Amniotic stem cell (primary cell): ENCODE measurements around the gene IL13.

Source experiments
- DNase-seq: peaks from one replicate; lab custom pipeline; 2025; lab: John Stamatoyannopoulos, UW

Gene IL13

DNA sequence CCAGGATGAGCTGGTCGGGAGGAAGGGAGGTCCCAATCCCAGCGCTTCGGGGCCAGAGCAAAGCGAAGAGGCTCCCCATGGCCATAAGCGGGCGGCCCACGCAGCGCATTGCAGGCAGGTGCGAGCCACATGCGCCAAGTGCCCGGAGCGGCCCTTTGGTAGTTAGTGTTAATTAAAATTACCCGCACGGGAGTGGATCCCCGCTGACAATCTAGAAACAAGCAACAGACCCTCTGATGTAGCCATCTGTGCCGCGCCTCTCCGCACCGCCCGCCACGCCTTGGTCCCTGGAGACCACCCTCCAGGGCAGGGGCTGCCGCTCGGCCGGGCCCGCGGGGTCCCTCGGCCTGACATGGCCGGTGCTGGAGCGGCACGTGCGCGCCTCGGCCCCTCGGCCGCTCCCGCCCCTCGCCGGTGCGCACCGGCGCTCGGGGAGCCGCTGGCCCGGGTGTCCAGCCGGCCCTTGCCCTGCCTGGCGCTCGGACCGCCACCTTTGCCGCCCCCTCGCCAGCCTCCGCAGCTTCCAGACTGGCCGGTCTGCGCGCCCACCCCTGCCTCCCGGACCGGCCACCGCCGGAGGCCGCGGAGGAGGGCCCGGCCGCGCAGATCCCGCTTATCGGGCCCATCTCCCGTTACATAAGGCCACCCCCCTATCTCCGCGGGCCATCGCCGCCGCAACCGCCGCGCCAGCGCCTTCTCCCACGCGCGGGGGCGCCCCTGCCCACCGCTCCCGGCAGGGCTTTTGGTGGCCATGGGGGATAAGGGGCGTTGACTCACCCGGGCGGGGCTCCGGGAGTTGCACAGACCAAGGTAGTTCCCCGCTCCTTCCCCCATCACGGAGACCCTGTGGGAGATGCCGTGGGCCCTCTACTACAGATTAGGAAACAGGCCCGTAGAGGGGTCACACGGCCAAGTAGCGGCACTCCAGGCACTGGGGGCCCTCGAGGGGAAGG is 1.9 kb upstream of the IL13 start:
- no peak for DNase-seq

DNA sequence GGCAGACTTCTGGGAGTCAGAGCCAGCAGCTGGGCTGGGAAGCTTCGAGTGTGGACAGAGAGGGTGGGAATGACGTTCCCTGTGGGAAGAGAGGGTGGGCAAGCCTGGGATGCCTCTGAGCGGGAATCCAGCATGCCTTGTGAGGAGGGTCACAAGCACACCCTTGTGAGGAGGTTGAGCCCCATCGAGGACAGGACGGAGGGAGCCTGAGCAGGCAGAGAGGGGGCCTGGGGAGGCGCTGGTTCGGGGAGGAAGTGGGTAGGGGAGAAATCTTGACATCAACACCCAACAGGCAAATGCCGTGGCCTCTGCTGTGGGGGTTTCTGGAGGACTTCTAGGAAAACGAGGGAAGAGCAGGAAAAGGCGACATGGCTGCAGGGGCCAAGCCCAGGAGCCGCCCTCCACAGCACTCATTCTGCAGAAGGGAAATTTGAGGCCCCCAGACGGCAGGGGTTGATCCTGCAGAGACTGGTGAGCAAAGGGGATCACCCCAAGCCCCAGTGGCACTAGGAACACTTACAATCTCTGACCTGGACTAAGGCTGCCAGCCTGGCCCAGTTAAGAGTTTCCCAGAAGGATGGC is 1.1 kb upstream of the IL13 start:
- DNase-seq: no peak

DNA sequence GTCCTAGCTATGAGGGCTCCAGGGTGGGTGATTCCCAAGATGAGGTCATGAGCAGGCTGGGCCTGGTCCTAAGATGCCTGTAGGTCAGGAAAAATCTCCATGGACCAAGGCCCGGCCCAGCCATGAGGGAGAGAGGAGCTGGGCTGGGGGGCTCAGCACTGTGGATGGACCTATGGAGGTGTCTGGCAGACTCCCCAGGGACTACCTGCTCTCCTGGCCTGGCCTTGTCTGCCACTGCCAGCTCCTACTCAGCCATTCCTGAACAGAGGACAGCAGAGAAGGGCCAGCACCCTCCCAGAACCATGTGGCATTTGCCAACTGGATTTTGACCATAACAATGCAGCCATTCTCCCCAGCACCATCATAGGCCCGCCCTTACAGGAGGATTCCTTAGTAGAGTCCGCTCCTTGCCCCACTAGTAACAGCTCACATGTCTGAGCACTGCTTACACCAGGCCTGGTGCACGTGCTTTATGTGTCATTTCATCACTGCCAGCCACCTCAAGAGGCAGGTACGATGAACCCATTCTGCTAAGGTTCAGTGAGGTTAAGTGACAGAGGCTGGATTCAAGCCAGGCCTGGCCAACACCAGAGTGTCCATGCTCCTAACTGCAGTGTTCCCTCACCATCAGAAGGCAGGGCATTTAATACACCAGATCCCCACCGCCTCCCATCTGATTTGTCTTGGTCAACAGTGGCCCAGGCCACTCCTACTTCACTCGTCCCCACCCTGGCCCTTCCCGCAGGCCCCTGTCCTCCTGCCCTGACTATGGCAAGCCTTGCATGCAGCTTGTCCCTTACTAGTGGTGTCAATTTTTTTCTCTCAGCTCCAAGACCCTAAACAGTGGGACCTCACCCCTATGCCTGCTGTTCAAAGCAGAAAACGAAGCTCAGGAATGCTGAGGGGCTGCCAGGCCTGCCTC is 669 bp downstream of the IL13 start:
- DNase-seq: no peak

DNA sequence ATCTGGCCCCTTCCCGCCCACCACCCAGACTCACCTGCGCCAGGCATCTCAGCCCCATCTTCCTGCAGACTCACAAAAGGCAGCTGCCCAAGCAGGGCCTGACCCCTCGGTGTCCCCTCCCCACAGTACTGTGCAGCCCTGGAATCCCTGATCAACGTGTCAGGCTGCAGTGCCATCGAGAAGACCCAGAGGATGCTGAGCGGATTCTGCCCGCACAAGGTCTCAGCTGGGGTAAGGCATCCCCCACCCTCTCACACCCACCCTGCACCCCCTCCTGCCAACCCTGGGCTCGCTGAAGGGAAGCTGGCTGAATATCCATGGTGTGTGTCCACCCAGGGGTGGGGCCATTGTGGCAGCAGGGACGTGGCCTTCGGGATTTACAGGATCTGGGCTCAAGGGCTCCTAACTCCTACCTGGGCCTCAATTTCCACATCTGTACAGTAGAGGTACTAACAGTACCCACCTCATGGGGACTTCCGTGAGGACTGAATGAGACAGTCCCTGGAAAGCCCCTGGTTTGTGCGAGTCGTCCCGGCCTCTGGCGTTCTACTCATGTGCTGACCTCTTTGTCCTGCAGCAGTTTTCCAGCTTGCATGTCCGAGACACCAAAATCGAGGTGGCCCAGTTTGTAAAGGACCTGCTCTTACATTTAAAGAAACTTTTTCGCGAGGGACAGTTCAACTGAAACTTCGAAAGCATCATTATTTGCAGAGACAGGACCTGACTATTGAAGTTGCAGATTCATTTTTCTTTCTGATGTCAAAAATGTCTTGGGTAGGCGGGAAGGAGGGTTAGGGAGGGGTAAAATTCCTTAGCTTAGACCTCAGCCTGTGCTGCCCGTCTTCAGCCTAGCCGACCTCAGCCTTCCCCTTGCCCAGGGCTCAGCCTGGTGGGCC is 1.9 kb downstream of the IL13 start:
- DNase-seq: no peak

DNA sequence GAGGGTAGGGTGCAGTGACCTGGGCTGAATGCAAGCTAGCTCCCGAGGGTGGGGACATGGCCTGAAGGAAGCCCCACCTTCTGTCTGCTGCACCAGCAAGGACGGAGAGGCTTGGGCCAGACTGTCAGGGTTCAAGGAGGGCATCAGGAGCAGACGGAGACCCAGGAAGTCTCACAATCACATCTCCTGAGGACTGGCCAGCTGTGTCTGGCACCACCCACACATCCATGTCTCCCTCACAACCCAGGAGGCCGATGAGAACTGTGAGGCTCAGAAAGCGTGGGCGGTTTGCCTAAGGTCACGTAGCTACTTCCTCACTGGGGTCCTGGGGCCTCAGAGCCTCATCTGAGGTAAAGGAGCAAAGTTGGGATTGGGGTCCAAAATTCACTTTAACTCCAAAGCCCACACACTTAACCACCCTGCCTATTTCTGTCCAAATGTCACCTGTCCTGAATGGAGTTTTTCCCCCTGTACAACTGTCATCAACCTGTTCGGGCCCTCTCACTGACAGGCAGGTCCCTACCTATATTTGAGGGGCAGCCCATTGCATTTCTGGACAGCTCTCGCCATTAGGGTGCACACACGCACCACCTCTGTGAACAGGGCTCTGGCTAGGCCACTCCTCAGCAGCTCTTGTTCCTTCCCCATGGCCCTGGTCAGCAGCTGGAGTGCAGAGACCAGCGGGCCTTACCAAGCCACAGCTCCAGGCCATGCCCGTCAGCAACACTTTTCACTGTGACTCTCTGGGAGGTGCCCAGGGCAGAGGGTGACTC is 3.4 kb downstream of the IL13 start:
- DNase-seq: no peak

DNA sequence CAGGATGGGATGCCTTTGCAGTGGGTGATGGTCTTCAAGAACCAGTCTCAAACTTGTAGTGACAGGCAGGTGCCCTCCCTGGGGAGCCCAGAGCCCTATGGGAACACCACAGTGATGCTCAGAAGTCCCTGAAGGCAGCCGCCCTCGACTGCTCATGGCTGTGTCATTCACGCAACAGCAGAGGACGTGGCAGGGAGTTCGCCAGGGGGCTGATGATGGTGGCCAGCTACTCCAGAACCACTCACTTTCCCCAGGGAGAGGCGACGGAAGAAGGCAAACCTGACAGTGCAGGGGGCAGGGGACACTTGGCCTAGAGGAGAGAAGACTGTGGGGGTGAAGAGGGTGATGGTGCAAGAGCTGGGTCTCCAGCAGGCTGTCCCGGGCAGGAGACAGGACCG is 4.0 kb downstream of the IL13 start:
- DNase-seq: no peak

DNA sequence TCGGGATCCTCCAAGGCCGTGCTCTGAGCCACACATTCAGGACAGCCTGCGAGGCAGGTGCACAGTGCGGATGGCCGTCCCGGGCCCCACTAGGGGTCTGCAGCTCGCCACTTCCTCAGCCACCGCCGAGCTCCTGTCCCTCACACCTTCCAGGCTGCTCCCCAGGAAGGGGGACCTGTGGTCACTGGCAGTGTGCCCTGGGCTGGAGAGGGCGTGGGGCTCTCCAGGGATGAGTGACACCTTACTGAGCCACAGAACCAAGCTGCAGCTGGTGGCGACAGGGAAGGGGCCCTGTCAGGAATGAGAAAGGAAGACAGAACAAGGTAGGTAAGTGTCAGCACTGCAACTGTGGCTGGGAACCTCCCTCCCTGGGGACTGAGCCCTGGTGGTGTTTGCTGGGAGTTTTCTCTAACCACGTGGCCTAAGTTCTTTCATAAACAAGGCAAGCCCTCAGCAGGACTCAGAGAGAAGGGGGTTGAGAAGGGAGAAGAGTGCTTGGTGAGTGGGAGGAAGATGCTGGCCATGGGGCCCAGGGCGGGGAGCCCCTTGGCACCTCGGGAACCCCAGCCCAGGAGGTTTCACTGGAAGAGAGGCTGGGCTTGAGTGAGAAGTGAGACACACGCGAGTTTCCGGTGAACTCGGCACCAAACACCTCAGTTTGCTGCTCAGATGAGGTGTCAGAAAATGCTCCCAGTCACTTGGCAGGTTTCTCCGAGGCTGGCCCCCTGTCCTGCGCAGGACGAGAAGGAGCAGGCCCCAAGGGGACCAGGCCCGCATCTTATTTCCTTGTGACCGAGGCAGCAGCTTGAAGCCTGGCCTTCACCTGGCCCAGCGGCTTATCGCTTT is 5.2 kb downstream of the IL13 start:
- no peak for DNase-seq

DNA sequence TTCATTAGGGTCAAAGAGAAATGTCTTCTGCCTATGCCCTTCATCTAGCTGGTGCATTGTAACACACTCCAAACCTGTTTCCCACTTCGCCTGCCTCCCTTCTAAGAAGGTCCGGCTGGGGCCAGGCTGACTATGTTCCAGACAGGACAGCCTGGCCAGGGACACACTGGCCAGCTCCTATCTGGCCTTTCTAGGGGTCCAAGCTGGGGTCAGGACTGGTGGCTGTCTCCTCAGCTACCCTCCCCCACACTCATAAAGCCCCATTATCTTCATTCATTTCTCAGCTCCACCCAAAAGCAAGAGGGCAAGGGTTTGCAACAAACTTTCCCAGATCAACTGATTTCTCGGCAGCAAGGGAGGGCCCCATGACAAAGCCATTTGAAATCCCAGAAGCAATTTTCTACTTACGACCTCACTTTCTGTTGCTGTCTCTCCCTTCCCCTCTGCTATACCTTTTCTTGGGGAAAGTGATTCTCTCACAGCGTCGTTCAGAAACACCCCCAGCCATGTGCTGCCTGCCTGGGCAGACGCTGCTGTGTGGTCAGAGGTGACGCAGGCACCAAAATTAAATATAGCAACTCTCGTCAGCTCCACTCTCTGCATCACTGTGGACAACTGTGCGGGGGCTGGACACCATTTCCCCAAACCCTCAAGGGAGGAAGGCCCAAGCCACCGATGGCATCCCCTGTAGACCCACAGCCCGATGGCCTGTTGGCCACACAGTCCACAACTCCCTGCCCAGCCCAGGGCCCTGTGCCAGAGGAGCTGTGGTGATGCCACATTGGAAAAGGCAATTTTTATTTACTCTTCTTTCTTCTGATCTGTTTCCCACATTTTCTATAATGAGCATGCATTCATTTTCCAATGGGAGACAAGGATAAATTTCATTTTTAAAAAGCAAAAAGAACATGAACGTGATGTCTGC is 6.1 kb downstream of the IL13 start:
- DNase-seq: no peak

DNA sequence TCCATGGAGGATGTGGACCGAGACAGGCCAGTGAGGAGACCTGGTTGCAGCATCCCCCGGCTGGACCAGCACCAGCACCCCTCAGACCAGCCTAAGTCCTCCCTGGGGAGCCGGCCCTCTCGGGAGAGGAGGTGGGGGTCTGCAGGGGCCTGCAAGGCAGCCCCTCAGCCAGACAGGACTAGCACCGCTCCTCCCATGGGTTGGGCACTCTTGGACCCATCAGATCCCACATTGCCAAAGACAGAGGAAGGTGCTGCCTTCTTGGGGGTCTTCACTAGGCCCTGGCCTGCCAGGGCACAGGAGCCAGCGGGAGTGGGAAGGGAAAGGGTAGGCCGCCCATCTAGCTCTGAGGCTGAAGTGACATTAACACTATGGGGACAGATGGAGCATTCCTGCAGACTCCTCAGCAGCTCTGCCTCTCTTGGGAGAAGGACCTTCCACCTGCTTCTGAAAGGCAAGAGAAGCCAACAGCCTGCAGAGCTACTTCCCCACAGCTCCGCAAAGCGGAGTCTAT is 6.8 kb downstream of the IL13 start:
- DNase-seq: no peak

DNA sequence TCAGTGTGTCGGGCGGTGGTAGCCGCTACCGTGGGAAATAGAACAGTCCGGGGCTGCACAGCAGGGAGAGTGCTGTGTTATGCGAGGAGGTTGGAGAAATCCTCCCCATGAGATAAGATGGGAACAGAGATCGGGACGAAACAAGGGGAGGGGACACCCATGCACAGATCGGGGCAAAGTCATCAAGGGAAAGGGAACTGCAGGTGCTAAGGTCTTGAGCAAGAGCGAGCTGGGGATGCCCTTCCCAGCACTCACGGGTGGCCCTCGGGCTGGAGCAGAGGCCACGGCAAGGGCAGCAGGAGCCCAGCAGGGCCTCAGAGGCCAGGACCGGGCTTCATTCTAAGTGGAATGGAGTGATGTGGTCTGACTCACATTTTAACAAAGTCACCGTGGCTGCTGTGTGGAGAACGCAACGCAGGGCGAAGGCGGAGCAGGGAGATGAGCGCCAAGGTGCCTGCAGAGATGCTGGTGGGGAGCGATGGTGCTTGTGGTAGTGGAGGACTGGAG is 7.7 kb downstream of the IL13 start:
- no peak for DNase-seq

DNA sequence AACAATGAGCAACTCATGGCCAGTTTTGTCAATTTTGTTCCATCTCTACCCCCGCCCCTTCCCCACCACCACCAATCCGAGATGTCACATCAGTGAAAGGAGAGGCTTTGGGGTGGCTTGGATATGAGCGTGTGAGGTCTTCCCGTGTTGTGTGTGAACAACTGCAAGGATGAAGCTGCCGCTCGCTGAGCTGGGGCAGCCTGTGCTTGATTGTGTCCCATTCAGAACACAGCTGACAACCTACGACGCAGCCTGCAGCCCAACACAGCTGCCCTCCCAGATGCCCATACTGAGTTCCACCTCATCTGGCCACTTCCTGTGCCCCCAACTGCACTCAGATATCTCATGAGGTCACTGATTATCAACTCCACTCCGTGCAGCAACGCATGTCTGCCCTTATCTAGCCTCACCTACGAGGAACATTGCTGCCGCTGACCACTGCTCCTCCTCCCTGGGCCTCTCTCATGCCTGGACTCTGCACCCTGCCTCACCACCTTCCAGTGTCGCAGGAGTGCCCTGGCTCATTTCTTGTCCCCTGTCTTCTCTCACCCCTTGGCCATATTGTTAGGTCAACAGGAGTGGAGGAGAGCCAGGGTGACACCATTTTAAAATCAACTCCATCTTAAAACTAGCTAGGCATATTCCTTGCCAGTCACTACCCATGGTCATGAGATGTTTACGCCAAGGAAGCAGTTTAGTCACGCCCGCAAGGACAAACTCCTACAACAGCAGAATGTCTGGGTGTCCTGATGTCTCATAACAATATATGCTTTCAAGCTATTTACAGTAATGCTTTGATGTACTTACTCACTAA is 8.5 kb downstream of the IL13 start:
- DNase-seq: no peak

DNA sequence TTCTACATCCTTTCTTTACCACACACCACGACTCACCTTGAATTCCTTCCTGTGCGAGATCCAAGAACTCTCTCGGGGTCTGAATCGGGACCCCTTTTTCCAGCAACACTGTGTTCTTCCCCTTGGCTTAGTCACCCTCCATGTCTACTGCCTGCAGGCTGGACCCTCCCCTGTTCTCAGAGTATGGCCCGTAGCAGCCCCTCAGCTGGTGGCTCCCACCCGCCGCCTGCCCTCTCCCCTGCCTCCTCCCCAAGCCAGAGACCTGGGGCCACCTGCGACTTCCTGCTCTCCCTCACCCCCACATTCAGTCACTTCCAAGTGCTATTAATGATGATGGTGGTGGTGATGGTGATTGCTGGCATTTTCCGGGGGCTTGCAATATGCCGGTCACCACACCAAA is 9.3 kb downstream of the IL13 start:
- DNase-seq: no peak

DNA sequence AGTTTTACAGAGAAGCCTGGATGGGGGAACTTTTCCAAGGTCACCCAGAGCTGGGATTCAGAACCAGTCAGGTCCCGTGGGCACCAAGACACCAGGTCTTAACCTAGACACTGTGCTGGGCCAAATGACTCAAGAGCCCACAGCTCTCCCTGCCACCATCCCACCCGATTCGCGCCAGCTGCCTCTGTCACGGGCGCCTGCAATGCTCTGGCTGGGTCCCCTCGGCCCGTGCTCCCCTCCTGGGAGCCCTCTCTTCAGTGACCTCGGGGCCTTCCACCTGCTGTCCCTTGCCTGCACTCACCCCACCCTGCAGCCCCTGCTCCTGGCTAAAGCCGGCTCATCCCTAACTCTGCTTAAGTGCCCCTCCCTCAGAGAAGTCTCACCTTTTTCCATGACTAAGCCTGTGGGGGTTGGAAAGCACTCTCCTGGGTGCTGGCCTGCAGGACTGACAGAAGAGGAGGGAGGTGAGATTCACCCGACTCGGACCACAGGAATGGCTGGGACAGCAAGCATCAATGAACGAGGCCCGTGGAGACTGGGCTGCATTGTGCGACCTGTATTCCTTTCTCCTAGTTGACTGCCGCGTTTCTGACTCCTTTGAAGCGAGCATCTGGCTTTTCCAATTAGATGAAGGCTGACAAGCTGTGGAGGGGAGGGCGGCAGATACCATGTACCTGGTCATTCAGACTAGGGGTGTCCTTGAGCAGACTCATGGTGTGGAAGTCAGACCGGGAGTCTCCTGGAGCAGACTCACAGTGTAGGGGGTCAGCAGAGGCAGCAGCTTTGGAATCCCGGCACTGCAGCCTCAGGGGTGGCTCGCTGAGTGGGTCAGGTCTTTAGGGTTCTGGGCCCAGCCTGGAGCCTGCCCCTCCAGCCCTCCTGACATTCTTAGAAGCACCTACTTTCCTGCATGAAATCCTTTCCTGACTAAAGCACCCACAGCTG is 10.1 kb downstream of the IL13 start:
- DNase-seq: no peak

DNA sequence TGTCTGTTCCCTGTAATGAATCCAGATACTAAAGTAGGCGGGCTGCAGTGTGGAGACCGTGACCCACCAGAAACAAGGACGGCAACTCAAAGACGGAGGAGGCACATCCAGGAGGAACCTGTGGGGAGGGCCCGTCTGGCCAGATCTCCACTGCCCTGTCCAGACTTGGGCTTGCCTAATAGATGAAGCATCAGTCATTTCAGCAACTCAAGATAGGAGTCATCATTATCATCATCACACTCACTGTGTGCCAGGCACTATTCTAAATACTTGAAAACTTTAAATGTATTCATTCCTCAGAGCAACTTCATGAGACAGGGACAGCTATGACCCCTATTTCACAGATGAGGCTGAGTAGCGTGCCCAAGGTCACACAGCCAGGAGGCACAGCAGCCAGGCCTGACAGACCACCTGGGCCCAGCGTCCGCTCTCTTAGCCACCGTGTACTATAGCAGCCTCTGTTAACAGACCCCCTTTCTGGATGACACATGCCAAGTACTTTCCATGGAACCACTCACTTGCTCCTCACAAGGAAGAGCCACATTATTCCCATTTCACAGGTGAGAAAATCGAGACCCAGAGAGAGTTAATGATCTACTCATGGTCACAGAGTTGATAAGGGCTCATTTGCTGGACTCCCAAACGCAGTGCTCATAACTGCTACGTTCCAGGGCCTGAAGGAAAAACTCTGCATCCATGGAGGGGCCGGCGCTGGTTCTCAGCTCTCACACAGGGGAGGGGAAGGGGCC is 10.9 kb downstream of the IL13 start:
- DNase-seq: no peak

DNA sequence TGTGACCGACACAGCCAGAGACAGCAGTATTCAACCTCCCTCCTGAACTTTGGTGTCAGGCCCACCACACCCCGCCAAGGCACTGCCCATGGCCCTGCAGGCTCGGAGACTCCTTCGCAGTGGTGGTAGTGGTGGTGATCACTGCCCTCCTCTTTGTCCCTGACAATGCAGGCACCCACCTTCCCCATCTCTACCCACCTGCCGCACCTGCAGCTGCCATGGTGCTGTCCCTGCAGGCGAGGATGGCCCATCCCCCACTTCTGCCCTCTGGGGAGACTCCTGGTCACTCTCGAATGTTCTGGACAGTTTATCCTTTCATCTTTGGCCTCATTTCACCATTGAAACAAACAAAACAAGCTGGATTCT is 11.5 kb downstream of the IL13 start:
- DNase-seq: no peak
